Measurements from ENCODE around the gene LMO2.

GRCh38 chr11:33910296-33910957, 18.6 kb upstream of the LMO2 start:
- no peak for TF ChIP-seq CTCF (IDR thresholded peaks at IDR 0.05)
- no peak for TF ChIP-seq POLR2A (IDR thresholded peaks at IDR 0.05)
- no peak for TF ChIP-seq POLR2AphosphoS5 (IDR thresholded peaks at IDR 0.05)
